GM12875 (cell line): Measurements from ENCODE around the gene USP7.

Source experiments
- H3K4me3 ChIP-seq: one replicate; pipeline ENCODE4 v1.5.1; 2011; ENCODE audit warnings: low read depth, low read length, control low read depth
- CTCF ChIP-seq: IDR thresholded peaks from 2 replicates; pipeline ENCODE4 v1.5.1; 2011; ENCODE audit warnings: low read depth, mild to moderate bottlenecking, control low read depth, inconsistent platforms, low read length, moderate library complexity, borderline replicate concordance; ENCODE audit not compliant: insufficient read depth

Gene USP7

GRCh38 chr16:8855051-8855786 is 108.5 kb downstream of the USP7 start:
- TF ChIP-seq CTCF = 0 out of 2 replicates have a peak, but pooled peaks have one; percentile 22
- no peak overlapping the region for H3K4me3 ChIP-seq

- no peak for TF ChIP-seq CTCF
- no peak overlapping the region for H3K4me3 ChIP-seq
These were observed 109.3 kb downstream of the USP7 start for GRCh38 chr16:8854298-8854948.

- H3K4me3 ChIP-seq = no peak overlapping the region
- no peak for TF ChIP-seq CTCF
These were observed 110.1 kb downstream of the USP7 start for GRCh38 chr16:8853611-8854010.

GRCh38 chr16:8853150-8853549 is 110.6 kb downstream of the USP7 start:
- no peak for TF ChIP-seq CTCF
- no peak overlapping the region for H3K4me3 ChIP-seq

GRCh38 chr16:8852534-8852933 is 111.2 kb downstream of the USP7 start:
- no peak for TF ChIP-seq CTCF
- H3K4me3 ChIP-seq = no peak overlapping the region

- TF ChIP-seq CTCF = no peak
- no peak overlapping the region for H3K4me3 ChIP-seq
These were observed 111.8 kb downstream of the USP7 start for GRCh38 chr16:8851761-8852403.
